CD4-positive, alpha-beta T cell treated with Interleukin-6 for 4 hours (primary cell): ENCODE data around the gene NEMP2.
"Not testable (repeated sequence)": the region's sequence is repeated elsewhere in the genome, so short reads cannot be mapped to it uniquely, and the experiment has no call there.

Experiments used
- DNase-seq: peaks from one replicate; pipeline ENCODE4 v3.0.0-alpha.2; 2020; ENCODE audit warnings: mixed read lengths

NEMP2 gene

DNA sequence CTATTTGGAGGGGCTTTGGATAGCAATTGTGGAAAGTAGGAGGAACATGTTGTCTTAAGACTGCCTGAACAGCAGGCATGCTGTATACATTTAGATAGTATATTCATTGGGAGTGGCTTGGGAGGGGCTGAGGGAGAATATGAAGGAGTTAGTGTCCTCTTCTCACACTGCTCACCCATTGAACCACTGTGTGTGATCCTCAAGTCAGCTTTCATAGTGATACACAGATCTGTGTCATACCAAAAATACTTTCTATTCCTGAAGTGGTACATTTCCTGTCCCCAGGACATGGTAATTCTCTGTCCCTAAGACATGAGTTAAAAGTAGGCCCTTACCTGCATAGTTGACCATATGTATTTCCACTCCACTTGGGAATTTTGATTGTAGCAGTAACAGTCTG is 9.6 kb downstream of the NEMP2 start:
- no peak for DNase-seq

DNA sequence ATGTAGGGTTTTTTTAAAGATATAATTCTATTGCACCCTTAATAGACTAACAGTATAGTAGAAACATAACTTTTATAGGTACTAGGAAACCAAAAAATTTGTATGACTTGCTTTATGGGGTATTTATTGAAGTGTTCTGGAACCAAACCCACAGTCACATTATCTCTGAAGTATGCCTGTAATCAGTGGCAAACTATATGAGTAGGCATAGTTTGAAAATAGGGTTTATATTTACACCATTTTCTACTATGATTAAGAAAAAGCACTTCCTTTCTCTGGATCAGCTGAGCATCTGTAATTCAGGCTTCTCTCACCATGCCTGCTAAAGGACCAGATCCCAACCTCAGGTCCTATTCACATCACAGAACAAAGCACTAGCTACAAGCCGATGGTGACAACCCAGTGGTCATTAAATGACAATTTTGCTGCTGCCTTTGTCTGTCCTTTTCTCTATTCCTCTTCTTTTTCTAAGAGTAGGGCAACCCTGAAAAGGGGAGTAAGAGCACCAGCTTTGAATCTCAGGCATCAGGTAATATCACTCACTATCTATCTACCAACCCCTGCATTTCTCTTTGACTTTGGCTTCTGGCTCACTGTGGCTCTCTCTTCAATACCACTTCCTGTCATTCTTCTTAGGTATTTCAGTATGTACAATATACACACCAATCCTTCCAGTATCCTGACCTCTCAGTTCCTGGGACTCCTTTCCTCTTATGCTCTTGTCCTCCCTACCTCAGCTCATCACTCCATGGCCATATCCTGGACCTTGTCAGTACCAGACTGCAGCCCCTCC is 14.4 kb downstream of the NEMP2 start:
- DNase-seq: peak; percentile 27

DNA sequence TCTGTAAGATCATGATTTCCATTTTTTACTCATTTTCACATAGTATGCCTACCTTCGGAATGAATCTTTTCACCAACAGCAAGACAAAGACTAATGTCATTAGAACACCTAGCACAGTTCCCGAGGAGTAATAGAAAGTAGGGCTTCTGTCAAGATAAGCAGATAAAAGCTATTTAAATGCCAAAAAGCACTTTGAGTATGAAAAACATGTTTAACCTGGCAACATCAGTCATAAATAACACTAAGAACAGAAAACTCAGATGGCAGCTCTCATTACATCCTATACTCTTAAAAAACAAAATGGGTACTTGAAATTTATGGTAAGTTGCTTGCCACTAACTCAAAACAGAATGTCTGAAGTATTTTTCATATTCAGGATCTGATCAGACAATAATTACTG is 17.1 kb downstream of the NEMP2 start:
- DNase-seq: no peak

DNA sequence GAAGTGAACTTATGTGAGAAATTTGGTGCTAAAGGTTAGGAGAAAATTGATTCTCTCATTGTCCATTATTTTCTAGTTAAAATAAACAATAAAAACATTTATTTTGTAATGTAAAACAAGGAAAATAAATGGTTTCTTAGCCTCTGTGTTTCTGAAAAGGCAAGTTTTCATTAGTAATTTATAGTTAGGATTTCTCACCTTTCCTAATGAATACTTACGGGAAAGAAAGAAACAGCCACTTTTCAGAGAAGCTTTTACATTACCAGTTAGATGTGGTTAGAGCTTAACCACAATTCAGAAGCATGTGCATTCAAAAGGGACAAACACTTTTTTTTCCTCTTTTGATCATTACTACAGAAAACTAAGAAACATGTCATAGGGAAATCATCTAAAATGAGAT is 18.8 kb downstream of the NEMP2 start:
- no peak for DNase-seq

DNA sequence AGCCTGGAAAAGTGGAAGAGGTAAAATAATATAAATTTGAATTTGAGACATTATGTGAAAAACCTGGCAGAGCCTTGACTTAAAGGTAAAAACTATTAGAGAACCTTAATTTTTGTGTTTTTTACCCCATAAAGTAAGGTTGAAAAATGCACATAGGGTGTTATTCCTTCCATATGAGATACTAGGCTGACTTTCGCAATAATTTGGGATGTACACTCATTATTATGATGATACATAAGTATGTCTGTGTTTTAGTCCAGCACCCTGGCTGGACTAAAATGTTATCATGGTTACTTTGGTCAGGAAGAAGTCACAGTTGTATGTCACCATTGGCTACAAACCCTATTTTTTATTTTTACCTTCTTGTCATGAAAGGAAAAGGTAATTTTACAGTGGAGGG is 19.8 kb downstream of the NEMP2 start:
- DNase-seq: no peak

DNA sequence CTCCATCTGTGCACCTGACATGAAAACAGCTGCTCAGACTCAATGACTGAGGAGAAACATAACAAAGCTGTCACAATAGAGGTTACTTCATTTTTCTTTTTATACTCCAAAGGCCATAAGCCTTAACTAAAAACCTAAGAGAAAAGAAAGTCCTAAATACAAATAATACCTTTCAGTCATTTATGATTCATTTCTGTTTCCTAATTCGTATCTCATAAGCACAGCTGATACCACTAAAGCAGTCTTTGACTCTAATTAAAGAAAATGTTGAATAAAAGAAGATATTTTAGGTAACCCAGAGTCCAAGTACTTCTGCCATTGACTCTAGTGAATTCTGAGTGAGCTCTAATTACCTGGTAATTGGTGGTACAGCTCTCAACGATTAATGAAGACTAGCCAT is 20.6 kb downstream of the NEMP2 start:
- no peak for DNase-seq

DNA sequence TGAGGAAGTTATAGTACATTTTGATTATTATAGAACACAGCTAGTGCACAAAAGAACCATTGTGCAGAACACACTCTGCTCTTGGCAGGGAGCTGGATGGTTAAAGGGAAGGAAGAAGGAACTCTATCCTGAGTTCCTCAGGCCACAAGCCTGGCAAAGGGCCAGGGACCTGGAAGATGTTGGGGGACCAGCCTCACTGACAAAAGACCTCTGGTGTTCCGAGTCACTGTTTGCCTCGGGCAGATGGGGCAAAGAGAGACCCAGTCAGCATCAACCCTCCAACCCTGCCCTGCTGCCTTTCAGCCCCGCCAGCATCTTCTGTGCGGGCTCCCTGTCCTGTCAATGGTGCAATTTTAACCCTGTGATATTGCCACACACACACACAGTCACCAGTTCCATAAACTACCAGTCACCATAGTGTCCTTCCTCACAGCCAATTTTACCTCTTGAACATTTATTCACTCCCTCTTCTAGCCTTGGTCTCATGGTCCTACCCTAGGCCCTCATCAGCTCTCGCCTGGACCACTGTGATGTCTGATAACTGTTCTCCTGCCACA is 21.9 kb downstream of the NEMP2 start:
- no peak for DNase-seq

DNA sequence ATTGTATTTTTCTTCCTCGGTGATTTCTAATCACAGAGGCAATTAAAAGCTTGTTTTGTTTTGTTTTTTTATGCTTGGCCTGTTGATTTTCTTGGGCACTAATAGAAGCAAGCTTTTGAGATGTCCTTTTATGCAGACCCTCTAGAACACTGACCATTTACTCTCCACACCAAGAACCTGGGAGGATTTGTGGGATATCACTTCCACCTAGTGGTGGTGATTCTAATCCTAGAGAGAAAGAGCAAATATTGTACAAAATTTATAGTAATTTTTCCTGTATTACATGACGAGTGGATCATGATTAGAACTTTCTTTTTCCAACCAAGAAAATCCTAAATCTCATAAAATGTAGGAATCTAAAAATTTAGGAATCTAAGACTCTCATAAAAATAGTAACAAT is 23.4 kb downstream of the NEMP2 start:
- no peak for DNase-seq

DNA sequence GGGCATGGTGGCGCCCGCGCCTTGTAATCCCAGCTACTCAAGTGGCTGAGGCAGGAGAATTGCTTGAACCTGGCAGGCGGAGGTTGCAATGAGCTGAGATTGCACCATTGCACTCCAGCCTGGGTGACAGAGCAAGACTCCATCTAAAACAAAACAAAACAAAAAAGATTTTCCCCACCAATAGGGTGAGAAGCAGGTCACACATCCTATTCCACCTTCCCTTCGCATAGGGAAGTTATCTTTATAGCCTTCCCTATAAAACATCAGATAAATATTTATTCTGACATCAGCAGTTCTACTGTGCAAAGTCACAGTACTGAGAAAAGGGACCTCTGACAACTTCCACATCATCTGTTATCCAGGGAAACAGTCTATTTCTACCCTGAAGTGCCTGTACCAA is 24.6 kb downstream of the NEMP2 start:
- not testable (repeated sequence) for DNase-seq

DNA sequence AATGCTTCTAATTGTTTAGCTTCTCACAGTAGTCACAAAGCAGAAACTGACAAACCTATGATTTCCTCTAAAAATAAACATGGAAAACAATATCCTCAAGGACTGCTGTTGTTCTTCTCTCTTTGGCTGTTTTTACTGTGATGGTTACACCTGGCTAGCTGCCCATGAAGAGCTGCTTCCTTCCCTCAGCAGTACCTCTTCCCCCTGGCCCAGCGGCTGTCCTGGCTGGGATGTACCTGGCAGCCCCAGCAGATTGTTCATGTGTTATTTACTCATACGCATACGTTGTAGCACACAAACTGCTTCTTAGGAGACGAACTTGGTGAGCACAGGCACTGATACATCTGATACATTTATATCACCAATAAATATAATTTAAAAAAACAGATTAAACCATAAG is 27.4 kb downstream of the NEMP2 start:
- DNase-seq: no peak

DNA sequence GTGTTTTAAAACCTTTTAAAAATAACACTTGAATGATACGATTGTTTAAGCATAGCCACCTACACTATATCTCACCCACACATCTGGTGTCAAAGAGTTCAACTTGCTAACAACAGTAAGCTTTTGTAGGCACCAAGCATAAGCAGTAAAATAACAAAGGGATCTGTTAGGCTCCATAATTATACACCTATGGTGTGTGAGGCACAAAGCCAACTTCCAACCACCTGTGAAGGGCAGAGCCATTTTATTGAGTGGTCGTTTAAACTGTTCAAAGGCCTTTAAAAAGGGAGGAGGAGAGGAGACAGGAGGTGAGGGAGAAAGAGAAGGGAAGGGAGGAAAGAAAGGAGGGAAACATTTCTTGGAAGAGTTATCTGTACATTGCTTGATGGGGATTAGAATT is 27.9 kb downstream of the NEMP2 start:
- DNase-seq: no peak

DNA sequence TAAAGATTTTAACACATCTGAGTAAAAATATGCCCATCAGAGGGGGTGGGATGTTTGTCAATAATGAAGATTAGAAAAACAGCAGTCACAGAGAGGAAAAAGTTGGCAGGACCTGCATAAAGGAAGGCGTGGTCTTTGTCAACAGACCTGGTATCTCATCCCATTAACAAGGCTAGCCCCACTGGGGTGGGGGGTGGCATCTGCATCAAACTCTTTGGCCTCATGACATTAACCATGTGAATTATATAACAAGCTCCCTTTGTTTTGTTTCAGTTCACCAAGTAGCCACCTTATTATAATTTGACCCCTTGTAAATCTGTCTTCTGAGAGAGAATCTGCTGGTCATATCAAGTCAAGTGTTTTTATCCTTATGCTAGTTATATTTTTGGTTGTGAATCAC is 28.8 kb downstream of the NEMP2 start:
- DNase-seq: no peak

DNA sequence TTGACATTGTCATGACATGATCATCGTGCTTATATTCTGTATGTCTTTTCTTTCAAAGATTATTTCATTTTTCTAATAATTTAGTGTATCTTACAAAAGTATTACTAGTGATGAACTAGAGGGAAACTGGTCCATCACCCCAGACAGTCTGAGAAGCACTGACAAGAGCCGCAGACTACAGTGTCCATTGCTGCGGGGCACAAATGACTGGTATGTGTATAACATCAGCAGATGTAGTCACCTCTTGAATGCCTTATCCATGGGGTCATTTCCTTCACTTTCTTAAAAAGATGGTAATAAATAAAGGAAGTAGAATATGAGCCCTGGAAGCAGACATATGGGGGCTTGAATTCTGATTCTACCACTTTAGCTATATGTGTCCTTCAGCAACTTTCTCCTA is 29.6 kb downstream of the NEMP2 start:
- DNase-seq: no peak

DNA sequence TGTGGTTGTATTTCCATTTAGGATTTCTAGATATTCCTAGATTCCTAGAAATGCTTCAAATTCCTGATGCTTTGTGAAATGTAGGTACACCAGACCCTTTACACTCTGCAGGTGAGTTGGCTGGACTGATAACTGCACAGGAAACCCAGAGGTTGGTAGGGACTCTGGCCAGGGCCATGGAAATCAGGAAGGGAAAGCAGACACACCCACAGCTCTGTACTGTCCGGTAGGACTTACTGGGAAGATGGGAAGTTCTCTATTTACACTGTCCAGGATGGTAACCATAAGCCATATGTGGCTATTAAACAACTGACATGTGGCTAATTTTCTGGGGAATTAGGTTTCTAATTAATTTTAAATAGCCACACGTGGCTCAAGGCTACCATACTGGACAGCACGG is 31.4 kb downstream of the NEMP2 start:
- DNase-seq: no peak

DNA sequence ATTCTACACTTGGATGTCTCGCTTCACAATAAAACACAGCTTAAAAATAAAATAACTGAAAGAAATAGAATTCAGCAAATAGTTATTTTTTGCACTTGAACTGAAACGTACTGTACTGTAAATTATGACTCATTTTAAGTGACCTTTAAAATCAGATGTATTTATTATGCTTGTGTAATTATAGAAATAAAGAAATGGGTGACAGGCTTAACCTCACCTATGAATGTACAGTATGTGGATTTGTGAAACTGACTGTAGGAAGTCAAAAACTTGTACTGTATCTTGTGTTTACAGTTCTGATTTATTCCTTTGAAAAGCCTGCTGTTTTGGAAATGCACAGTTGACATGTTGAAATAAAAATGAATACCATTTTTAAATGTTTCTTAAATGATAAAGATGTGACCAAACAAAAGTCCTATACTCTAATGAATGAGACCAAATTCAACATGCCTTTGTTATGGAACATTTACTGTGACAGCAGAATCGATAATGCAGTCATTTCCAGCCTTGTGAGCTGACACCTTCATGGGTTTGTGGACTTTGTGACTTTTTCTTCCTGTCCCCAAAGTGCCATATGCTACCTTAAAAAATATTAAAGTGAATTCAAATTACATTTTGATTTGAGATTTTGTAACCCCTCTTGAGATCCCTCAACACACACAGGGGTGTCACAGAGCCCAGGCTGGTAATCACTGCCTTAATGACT is 32.7 kb downstream of the NEMP2 start:
- DNase-seq: no peak

DNA sequence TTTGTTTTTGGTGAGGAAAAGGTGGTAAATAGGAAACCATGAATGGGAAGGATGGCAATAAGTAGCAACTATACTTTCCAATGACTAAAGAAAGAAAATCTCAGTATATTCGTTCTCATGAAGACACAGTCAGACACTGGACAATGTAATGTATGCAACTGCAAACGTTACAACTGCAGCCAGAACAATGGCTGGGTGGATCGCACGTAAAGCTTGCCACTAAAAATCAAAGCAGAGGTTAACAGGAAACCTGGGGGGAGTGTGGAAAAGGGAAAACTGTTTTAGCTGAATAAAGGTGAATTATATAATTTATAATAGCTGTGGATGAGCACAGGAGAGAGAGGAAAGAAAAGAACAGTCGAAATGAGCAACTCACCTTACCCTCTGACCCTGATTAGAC is 33.3 kb downstream of the NEMP2 start:
- no peak for DNase-seq

DNA sequence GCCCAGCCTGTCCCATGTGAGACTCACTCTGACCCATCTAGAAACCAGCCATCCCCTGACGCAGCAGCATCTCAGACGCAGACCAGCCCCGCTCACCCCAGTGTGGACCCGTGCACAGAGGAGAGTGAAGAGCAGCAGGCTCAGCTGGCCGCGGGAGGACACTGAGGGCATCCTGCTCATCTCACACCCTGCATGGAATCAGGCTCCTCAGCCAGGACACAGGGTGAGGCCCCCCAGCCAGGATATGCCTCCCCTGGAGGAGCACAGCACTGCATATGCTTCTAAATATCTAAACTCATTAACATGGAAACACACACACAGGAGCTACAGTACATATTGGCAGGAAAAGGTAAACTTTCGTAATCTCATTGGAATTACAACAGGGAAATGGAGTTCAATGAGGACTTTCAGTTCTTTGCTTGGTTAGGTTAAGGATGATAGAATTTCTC is 34.4 kb downstream of the NEMP2 start:
- DNase-seq: no peak

DNA sequence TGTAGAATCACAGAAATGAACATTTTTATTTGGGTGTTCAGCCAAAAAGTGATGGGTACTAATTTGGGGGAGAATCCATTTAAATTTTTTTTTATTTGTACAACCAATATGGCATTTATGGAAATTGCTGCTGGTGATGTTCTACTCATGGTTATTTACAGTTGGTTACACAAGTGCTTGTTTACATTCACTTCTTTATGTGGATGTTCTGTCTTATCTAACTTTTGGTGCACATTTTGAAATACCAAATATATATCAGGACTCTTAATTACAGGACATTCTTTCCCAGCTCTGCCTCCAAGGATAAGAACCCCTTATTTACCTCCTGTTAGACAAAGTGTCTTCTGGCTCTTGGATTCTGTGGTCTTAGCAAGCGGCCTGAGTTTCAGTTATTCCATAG is 35.2 kb downstream of the NEMP2 start:
- DNase-seq: no peak

DNA sequence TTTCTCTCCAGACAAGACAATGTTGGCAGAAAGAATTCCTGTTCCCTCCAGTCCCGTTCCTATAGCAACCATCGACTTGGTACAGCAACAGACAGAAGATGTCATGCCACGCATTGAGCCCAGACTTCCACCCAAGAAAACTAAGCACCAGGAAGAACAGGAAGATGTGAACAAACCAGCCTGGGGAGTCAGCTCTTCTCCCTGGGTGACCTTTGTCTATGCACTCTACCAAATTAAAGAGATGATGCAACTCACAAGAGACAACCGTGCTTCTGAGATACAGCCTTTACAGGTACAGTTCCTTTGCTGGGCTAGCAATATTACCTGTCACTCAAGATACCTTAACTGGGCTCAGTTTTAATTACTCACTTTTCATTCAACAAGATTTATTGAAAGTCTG is 37.1 kb downstream of the NEMP2 start:
- DNase-seq: no peak

DNA sequence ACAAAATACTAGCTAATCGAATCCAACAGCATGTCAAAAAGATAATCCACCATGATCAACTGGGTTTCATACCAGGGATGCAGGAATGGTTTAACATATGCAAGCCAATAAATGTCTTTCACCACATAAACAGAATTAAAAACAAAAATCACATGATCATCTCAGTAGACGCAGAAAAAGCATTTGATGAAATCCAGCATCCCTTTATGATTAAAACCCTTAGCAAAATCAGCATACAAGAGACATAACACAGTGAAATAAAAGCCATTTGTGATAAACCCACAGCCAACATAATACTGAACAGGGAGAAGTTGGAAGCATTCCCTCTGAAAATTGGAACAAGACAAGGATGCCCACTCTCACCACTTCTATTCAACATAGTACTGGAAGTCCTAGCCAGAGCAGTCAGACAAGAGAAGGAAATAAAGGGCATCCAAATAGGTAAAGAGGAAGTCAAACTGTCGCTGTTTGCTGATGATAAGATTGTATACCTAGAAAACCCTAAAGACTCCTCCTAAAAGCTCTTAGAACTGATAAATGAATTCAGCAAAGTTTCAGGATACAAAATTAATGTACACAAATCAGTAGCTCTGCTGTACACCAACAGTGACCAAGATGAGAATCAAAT is 39.8 kb downstream of the NEMP2 start:
- DNase-seq: not testable (repeated sequence)

DNA sequence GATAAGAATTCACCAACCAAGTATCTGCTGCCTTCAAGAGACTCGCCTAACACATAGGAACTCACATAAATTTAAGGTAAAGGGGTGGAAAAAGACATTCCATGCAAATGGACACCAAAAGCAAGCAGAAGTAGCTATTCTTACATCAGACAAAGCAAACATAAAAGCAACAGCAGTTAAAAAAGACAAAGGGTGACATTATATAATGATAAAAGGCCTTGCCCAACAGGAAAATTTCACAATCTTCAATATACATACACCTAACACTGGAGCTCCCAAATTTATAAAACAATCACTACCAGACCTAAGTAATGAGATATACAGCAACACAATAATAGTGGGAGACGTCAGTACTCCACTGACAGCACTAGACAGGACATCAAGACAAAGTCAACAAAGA is 41.4 kb downstream of the NEMP2 start:
- no peak for DNase-seq

DNA sequence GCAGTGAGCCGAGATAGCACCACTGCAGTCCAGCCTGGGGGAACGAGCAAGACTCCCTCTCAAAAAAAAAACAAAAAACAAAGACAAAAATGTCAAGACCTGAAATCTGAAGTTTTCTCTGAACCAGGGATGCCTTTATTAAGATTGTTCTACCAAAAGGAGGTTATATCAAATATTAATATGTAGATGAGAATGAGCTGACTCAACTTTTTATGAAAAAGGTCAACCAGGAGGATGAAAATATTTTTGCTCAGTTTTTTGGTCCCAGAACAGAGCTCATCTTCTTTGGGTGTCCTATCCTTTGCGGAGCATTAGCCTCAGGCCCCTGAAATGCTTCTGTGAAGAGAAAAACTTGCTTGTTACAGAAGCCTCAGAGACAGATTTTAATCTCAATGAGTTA is 44.0 kb downstream of the NEMP2 start:
- DNase-seq: no peak

DNA sequence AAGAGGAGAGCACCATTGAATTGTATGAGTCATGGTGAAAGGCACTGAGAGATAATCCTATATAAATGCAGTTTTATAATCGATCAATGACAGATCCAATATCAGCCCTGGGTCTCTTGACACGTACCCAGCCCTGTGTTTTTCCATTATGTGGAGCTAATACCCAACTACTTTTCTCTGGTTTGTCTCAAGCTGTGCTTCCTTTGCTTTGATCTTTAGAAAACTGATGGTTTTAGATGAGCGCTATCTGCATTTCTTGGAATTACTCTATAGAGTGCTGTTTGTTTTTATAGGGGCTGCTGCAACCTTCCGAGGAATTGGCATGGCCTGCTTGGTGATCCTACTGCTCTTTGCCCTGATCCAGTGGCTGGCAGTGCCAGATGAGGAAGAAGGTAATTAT is 45.0 kb downstream of the NEMP2 start:
- no peak for DNase-seq
